ENCODE results near the gene SPSB1.
"Not testable (repeated sequence)": the region's sequence is repeated elsewhere in the genome, so short reads cannot be mapped to it uniquely, and the experiment has no call there.

The SPSB1 gene

DNA sequence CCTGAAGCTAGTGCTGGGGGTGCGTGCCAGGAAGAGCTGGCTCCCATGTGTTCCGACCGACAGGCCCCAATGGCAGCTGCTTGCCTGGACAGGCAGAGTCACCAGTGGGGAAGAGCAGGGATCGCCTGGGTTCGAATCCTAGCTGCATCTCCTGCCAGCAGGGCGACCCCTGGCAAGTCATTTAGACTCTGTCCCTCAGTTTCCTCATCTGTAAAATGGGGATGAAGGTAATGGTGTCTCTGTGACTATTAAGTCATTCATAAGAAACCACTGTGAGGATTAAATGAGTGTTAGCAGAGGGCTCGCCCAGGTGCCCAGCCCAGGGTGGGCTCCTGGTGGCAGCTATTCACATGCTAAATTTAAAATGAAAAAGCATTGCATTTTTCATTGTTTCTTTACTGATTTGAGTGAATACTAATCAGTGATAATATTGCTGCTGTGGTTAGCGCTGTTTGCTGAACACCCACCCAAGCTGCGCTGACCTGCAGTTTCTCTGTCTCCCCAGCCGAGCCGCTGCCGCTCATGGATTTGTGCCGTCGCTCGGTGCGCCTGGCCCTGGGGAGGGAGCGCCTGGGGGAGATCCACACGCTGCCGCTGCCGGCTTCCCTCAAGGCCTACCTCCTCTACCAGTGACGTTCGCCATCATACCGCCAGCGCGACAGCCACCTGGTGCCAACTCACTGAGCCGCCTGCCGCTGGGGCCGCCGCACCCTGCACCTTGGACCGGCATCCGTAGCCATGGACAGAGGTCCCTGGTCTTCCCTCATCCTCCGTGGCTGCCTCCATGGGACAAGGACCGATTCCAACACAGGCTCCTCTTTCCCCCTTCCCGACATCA lies 74.5 kb downstream of the SPSB1 start:
- no peak for DNase-seq (ENCODE audit: low read depth)

DNA sequence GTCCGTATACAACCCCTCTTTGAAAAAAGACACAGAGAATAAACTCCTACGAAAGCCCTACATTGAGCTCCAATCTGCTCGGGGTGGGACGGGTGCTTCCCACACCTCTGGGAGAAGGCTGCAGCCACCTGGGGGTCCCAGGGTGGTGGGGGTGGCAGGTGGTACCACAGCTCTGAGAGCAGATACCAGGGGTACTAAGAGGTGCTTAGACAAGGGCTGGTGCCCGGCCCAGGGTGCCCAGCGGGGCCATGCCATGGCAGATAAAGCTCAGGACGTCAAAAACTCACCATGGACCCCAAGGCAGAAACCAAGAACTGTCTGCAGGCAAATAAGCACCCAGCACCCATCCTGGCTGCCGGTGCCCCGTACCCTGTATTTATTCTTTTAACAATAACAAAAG lies 75.1 kb downstream of the SPSB1 start:
- no peak for DNase-seq (ENCODE audit: low read depth)

DNA sequence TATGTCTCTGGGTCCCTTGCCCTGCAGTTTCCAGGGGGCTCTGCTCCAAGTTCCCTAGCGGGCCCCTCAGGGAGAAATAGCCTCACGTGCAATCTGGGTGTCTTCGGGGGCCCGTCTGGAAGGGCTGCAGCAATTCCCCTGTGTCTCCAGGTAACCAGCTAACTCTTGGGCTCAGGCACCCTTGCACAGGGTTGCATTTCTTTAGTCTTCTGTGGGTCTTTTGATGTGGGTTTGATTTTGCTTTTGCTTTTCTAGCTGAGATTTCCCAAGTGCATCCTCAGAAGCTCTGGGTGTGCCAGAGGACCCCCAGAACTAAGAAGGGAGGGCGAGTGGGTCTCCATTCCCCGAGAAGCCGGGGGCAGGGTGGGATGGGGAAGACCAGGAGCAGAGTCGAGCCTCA lies 75.7 kb downstream of the SPSB1 start:
- DNase-seq (ENCODE audit: low read depth): no peak

DNA sequence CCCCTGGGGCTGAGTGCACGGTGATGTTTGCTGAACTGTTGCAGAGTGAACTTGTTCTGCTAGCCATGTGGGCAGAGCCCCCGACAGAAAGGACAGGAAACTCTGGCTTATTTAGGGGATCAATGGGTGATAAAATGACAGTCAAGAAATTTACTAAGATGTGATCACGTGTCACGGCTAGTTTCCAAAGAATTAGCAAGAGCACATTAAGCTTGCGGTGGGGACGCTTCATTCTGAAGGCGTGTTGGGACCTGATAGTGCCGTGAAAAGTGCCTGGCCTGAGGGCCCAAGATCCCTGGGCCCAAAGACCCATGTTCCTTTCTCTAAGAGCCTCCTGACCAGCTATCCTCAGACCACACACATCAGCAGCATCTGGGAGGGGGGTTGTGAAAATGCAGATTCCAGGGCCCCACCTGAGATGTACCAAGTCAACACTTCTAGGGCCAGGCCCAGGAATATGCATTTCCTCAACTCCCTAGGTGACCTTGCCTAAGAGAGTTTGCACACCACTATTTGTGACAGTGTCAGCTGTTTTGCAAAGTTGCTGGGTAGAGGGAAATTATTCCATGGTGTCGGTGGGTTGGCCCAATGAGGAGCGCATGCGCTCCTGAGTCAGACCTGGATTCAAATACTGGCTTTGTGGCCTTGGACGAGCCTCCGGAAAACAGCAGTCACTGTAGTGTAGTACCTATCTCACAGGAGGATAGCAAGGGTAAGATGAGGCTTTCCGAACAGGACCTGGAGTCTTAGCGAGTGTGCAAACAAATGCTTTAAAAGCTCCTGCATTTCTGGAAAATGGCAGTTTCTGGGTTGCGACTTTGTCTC lies 77.5 kb downstream of the SPSB1 start:
- no peak for DNase-seq (ENCODE audit: low read depth)

DNA sequence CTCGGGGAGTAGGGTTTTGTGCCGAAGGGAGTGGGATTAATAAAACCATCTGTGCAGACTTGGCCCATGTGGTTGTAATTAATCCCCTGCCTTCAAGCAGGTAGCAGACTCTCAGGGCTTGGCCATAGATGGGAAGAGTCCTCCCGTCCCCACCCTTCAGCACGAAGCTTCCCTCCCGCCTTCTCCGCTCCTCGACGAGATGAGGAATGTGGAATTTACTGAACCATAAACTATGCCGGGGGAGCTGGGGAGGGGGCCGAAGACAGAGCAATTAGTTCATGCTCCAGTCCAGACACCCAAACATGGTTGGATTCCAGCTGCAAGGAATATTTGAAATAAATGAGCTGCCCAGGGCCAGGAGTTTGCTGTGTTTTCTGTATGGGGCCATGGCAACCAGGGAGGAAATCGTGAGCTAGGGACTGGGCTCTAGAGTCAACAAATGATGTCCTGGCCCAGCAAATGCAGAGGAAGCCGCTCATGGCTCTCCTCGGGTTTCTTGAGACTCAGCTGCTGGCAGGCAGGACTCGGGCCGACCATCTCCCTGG lies 78.8 kb downstream of the SPSB1 start:
- peak; percentile 19 for DNase-seq (ENCODE audit: low read depth)

DNA sequence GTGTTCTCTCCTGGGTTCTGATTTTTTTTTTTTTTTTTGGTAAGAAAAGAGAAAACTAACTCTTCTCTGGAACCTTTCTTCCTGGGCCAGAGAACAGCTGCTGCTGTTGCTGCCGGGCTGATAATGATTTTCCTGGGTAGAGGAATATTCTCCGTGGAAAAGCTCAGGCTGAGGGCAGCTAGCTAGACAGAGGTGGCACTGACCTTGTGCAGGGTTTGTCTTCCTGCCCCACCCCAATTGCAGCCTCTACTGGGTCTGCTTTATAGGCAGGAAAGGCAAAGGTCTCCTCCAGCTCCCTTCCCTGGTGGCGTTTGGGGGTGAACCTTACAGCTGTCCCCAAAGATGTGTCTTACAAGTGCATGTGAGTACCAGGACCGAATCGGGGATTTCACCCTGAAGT lies 79.3 kb downstream of the SPSB1 start:
- DNase-seq (ENCODE audit: low read depth): no peak

DNA sequence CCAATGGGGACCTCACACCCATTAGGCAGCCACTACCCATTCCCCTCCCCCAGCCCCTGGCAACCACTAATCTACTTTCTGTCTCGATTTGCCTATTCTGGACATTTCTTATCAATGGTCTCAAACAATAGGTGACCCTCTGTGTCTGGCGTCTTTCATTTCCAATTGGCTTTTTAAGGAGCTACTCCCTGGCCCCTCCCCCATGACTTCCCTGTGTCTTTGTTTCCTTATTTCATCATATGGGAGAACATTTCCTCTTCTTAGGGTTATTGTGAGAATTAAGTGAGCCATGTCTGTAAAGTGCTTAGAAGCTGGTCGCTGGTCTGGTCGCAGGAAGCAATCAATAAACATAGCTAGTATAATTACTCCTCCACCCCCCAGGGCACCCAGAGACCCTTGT lies 80.9 kb downstream of the SPSB1 start:
- DNase-seq (ENCODE audit: low read depth): no peak

DNA sequence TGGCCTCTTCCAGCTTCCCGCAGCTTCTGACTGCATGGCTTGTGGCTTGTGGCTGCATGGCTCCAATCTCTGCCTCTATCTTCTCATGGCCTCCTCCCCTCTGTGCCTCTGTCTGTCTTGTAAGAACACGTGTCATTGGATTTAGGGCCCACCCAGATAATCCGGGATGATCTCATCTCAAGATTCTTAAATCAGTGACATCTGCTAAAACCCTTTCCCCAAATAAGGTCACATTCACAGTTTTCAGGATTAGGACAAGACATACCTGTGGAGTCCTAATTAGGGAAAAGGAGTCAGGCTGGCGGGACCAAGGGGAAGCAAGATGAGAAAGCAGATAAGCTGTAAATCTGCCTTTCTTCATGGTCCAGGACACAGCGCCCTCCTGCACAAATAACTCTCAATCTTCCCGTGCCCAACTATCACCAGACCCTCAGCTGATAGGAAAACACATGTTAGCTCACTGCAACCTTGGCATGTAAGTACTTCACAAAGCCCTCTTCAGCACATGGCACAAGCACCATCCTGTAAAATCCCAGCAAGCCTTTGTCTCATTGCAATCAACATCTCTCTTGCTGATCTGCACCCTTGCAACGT lies 82.2 kb downstream of the SPSB1 start:
- no peak for DNase-seq (ENCODE audit: low read depth)

DNA sequence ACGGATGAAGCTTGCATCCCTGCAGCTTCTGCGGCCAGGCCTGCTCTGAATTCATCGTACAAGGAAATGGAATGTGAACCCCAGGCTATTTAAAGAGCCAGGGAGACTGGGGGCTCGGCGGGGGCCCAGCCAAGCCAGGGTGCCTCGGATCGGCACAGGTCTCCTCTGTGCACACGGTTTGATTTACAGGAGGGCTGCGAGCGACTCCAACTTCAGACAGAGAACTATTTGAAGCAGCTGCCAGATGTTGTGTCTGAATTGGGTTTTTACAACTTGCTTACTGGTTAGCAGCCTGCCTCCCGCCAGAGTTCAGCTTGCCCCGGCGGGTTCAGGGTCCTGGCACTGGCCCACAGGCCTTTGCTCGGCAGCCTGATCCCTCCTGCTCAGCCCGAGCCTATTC lies 83.2 kb downstream of the SPSB1 start:
- no peak for DNase-seq (ENCODE audit: low read depth)

DNA sequence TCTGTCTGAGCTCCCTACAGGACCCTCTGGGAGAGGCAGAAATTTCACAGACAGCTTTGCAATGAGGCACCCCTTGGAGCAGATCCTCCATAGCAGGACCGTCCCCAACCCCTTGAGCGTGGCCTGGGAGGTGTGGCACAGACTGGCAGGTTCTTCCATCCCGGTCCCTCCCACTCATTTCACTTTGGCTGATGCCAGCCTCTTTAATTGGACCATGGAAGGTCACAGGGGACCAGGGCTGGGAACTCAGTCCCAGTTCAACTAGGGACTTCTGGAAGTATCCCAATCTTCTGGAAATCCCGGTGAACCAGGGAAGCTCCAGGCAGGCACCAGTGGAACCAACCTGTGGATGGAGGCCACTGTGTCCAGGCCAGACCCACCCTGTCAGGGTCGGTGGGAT lies 83.7 kb downstream of the SPSB1 start:
- no peak for DNase-seq (ENCODE audit: low read depth)

DNA sequence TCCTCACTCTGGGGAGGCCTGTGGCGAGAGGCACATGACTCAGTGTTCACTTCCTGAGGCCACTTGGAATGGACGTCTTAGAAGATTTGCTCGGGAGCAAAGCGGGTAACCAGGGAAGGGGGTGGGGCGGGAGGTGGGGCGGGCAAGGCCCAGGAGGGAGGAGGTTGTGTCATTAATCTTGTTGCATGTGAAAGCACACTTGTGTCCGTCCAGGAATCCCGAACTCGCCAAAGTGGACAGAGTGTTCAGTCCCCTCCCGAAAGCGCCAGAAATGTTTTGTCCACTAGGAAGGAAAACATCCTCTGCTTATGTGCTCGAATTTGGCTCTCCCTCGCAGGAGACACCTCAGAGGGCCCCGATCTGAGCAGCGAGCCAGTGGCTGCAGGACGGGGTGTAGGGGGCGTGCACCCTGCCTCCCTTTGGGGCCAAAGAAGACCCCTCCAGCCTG lies 84.2 kb downstream of the SPSB1 start:
- DNase-seq (ENCODE audit: low read depth): peak; percentile 35

DNA sequence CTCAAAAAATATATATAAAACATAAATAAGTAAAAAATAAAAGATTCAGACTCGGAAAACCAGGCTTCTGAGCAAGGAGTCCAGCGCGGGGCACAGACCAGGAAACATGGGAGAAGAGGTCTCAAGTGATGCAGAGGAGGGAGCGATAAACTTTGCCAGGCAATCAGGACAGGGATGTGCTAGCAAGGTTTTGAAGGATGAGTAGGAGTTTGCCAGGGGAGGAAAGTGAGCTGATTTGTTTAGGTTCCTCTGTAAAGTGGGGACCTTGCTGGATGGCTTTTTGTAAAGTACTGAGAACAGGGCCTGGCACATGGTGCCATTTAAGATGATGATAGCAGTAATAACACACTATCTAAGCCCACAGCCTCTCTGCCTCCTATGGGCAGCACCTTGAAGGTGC lies 86.1 kb downstream of the SPSB1 start:
- no peak for DNase-seq (ENCODE audit: low read depth)

DNA sequence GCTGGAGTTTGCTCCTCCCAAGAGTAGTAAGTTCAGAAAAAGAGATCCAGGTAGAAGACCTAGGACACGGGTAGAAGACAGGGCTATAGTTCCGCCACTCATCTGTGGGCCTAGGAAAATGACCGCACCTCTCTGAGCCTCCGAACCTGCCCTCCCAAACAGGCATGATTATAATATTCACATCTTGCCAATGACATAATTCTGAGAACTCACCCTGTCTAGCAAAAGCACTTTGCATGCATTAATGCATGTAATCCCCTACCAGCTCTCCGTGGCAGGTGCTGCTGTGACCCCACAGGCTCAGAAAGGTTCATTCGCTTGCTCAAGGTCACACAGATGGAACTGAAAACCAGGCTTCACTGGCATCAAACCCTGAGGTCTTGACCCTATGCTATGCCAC lies 88.0 kb downstream of the SPSB1 start:
- DNase-seq (ENCODE audit: low read depth): no peak

DNA sequence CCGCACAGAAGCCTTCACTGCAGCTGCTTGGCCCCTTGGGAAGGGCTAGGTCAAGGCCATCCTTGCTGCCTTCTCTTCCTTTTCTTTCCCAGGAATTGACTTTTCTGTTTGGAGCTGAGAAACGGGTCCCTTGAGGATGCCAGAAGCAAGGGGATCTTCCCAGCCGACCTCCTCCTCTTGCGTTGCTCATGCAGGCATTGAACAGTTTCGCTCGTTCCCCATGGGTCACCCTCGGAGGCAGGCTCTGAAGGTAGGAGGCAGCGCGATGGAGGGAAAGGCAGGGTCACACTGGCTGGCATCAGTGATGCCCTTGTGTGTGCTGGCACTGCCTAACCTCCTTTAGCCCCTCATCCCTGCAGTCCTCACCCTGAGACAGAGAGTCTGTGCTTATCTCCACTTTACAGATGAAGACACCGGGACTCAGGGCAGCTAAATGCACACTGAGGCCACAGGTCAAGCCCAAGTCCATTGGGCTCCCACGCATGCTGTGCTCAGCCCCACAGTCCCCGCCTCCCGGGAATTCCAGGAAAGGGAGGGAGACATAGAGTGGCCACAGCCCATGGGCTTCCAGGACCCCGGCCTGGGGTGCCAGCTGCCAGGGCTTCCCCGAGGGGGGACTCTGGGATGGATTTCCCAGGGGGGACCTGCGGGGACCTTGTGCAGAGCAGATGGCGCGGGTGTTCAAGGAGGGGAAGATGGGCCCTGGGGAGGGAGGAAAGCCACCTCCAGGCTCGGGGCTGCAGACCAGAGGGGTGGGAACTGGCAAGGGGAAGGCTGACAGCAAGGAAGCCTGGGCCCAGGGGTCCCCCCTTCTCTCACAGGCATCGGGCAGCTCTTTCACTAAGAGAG lies 90.2 kb downstream of the SPSB1 start:
- no peak for DNase-seq (ENCODE audit: low read depth)

DNA sequence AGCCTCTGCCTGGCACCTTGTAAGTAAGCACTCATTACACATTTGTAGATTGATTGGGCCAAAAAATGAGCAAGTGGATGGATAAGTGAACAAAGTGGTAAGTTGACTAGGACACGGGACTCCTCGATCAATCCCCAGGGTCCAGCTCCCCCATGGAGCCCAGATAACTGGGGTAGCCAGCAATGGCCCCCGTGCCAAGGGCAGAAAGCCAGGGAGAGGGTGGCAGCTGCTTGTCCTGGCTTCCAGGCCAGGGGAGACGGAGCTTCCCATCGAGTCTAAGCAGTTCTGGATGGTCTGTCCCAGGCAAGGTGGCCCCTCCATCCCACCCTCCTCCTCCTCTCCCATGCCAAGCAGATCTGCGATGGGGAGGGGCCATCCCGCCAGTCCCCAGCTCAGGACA lies 91.4 kb downstream of the SPSB1 start:
- DNase-seq (ENCODE audit: low read depth): no peak

DNA sequence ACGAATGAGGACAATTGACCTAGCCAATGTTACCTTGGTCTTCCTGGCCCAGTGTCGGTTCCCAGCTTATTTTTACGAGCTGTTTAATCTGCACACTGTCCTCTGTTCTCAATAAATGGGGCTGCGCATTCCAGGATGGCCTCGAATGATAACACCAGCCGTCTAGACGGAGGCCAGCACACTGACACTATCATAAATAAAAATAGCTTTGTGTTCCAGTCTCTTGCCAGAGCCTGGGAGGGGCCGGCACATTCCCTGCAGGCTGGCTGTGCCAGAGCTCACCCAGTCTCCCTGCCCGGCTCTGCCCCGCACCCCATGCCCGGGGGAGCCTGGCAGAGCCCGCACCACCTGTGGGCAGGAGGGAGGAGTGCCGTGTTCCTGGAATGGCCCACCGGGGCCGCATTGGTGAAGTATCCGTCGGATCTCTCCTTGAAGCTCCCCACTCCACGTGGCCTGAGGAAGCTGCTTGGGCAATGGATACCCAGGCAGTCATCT lies 92.1 kb downstream of the SPSB1 start:
- no peak for DNase-seq (ENCODE audit: low read depth)

DNA sequence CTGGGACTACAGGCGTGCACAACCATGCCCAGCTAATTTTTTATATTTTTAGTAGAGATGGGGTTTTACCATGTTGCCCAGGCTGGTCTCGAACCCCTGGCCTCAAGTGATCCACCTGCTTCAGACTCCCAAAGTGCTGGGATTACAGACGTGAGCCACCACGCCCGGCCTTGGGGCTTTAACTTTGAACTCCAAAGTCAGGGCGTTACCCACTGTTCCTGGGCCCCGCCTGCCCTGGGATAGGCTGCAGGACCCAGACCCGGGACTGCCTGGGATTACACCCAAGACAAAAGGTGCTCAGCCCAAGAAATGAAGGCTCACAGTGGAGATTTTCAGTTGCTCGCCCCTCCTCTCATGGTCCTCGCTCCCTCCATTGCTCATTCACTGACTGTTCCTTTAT lies 92.7 kb downstream of the SPSB1 start:
- not testable (repeated sequence) for DNase-seq (ENCODE audit: low read depth)

DNA sequence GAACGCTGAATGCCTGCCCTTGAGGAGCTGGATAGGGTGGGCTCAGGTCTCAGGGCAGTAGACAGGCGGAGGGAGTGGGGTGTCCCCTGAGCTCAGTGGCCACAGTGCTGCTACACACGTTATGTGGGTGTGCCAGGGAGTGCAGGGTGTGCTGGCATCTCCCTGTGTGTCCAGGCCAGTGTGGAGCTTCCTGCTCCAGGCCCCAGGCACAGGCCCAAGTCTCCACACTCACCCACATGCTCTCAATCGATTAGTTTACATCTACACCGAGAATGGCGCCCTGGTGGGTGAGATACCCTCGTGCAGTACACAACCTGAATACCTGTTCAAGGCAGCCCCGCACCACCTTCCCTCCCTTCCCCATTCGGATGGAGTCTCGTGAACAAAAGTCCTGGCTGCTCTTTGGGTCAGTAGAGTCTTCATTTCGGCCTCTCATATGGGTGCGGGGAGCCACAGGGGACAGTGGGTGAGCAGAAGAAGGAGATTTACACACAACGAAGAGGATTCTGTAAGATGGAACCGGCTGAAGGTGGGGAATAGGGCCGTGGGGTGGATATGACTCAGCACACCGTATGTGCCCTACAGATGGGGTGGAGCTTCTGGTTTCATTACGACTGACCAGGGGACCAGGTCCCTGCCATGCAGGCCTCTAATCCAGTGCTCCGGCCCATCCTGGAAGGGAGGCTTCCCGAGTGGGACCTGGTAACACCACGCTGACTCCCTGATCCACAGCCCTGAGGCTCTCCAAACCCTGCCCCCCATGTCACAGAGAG lies 93.3 kb downstream of the SPSB1 start:
- no peak for DNase-seq (ENCODE audit: low read depth)

DNA sequence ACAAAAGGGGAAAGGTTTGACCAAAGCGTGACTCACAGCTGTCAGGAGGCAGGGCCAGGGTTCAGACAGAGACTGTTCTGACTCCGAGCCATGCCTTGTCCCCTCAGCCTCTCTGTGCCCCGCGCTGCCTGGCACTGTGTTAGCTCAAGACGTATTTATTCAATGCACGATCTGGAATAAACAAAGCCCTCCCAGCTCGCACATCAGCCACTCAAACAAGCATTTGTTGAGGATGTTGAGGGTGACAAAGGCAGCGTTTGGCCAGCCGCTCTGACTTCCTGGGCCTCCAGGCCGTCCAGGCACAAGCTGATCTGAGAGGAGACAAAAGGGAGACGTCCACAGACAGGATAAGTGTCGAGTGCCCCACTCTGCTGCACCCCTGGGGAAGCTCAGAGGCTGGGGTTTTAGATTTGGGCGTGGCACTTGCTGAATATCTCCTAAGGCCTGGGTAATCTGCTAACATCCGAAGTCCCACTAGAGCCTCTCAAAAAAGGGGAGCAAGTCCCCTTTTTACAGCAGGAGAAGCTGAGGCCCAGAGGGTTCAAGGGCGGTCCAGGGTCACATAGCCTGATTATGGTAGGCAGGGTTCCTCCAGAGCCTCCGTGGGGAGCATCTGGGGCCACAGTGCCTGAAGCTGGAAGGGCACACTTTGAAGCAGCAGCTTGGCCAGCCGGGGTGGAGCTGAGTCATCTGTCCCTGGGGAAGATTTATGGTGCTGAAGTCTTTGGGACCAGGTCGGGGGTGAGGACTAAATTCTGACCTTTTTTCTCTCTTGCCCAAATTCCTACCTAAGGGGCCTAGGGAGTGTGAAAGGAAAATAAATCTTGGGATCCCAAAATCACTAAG lies 95.9 kb downstream of the SPSB1 start:
- DNase-seq (ENCODE audit: low read depth): no peak

DNA sequence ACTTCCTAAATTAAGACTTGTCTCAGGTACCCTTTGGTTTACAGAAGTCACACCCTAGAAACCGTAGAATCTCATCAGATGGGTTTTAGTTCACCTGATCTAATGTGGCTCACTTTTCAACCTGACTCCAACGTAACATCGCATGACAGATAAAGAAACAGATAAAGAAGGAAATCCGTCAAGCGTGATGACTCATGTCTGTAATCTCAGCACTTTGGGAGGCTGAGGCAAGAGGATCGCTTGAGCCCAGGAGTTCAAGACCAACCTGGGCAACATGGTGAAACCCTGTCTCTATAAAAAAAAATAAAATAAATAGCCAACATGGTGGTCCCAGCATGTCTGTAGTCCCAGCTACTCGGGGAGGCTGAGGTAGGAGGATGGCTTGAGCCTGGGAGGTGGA lies 97.3 kb downstream of the SPSB1 start:
- DNase-seq (ENCODE audit: low read depth): no peak

Data from GM04504 (cell line).